ENCODE measurements around the gene OLA1.

OLA1 gene

GRCh38 chr2:174094542-174094941 is 153.8 kb downstream of the OLA1 start:
- TF ChIP-seq REST (IDR thresholded peaks at IDR 0.05; ENCODE audit: low read depth) (no peak), RAD21 (IDR thresholded peaks at IDR 0.05; ENCODE audit: low read depth) (no peak), TCF12 (IDR thresholded peaks at IDR 0.05; ENCODE audit: low read depth) (no peak), NFIC (IDR thresholded peaks at IDR 0.05) (no peak), USF1 (IDR thresholded peaks at IDR 0.05) (no peak), TEAD4 (IDR thresholded peaks at IDR 0.05) (no peak), EGR1 (IDR thresholded peaks at IDR 0.05) (no peak), FOXM1 (IDR thresholded peaks at IDR 0.05; ENCODE audit: borderline replicate concordance, low read depth) (no peak), EP300 (IDR thresholded peaks at IDR 0.05; ENCODE audit: borderline replicate concordance) (no peak), YY1 (IDR thresholded peaks at IDR 0.05; ENCODE audit: low read depth) (no peak), ZBTB7A (IDR thresholded peaks at IDR 0.05; ENCODE audit: low read depth) (no peak), MAX (IDR thresholded peaks at IDR 0.05) (no peak), CEBPB (IDR thresholded peaks at IDR 0.05) (no peak), CREB1 (IDR thresholded peaks at IDR 0.05; ENCODE audit: low read depth) (no peak), TAF1 (IDR thresholded peaks at IDR 0.05; ENCODE audit: low read depth) (no peak)

- TF ChIP-seq TEAD4 (IDR thresholded peaks at IDR 0.05) (no peak), TAF1 (IDR thresholded peaks at IDR 0.05; ENCODE audit: low read depth) (no peak), MAX (IDR thresholded peaks at IDR 0.05) (no peak), EP300 (IDR thresholded peaks at IDR 0.05; ENCODE audit: borderline replicate concordance) (no peak), TCF12 (IDR thresholded peaks at IDR 0.05; ENCODE audit: low read depth) (no peak), CEBPB (IDR thresholded peaks at IDR 0.05) (no peak), EGR1 (IDR thresholded peaks at IDR 0.05) (no peak), CREB1 (IDR thresholded peaks at IDR 0.05; ENCODE audit: low read depth) (no peak)
Observed at GRCh38 chr2:174090476-174090875, 157.9 kb downstream of the OLA1 start.

- TF ChIP-seq RAD21 (IDR thresholded peaks at IDR 0.05; ENCODE audit: low read depth) (no peak), REST (IDR thresholded peaks at IDR 0.05; ENCODE audit: low read depth) (no peak), EGR1 (IDR thresholded peaks at IDR 0.05) (no peak), CEBPB (IDR thresholded peaks at IDR 0.05) (no peak), TAF1 (IDR thresholded peaks at IDR 0.05; ENCODE audit: low read depth) (no peak), ZBTB7A (IDR thresholded peaks at IDR 0.05; ENCODE audit: low read depth) (no peak), TEAD4 (IDR thresholded peaks at IDR 0.05) (no peak), USF1 (IDR thresholded peaks at IDR 0.05) (no peak), NFIC (IDR thresholded peaks at IDR 0.05) (no peak)
Observed at GRCh38 chr2:174088706-174089460, 159.4 kb downstream of the OLA1 start.

GRCh38 chr2:174086708-174087107 is 161.6 kb downstream of the OLA1 start:
- TF ChIP-seq TAF1 (IDR thresholded peaks at IDR 0.05; ENCODE audit: low read depth) (no peak), TCF12 (IDR thresholded peaks at IDR 0.05; ENCODE audit: low read depth) (no peak), EGR1 (IDR thresholded peaks at IDR 0.05) (no peak), REST (IDR thresholded peaks at IDR 0.05; ENCODE audit: low read depth) (no peak), RAD21 (IDR thresholded peaks at IDR 0.05; ENCODE audit: low read depth) (no peak), MAX (IDR thresholded peaks at IDR 0.05) (no peak), EP300 (IDR thresholded peaks at IDR 0.05; ENCODE audit: borderline replicate concordance) (no peak), YY1 (IDR thresholded peaks at IDR 0.05; ENCODE audit: low read depth) (no peak), USF1 (IDR thresholded peaks at IDR 0.05) (no peak), CEBPB (IDR thresholded peaks at IDR 0.05) (no peak)
